ENCODE measurements around the gene CLPX.
"Not testable (repeated sequence)": the region's sequence is repeated elsewhere in the genome, so short reads cannot be mapped to it uniquely, and the experiment has no call there.

CLPX gene

DNA sequence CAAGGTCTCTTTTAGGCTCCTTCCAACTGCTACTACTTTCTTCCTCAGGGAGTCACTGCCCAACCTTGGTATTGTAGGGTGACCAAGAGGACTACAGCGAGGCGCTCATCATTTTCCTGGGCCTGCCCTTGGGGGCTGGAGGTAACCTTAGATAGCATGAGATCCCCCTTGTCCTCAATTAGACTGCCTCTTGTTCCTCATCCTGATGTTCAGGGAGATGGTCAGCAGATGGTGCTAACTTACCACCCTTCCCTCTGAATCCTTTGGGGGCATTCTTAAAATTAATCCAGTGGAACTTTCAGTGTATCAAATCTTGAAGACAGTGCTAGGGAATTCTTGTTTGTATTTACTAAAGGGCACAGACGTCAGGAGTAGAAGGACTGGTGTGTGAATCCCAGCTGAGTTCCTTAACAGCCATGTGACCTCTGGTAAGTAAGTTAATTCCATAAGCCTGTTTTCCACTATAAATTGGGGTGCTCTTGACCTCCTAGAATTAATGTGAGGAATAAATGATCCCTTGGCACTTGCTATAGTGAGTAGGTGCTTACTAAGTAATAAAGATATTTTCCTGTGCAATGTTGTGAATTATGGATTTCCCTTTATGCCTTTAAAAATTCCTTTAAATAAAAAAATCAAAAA lies 4.1 kb upstream of the CLPX start:
- Histone ChIP-seq H3K4me2 (ENCODE audit: insufficient read depth, low read length) (no peak overlapping the region), H3K9ac (ENCODE audit: low read depth, low read length) (no peak overlapping the region), H3K9me3 (ENCODE audit: insufficient read depth, low read length, severe bottlenecking) (no peaks in the 10 kb centered on the region), H4K20me1 (ENCODE audit: insufficient read depth, low read length) (no peaks in the 10 kb centered on the region), H3K4me3 (ENCODE audit: low read depth in 1 of 2, low read length in 2 of 2) (no peak overlapping the region), H3K27me3 (ENCODE audit: insufficient read depth, low read length, poor library complexity) (no peaks in the 10 kb centered on the region), H3K27ac (ENCODE audit: low read length) (no peak overlapping the region), H3K4me1 (ENCODE audit: insufficient read depth, low read length) (peaks cover 8% of the 10 kb centered on the region), H3K79me2 (ENCODE audit: insufficient read depth, low read length) (peaks cover 9% of the 10 kb centered on the region), H2AFZ (ENCODE audit: low read depth, low read length) (no peak overlapping the region), H3K36me3 (ENCODE audit: insufficient read depth, low read length) (peaks cover 3% of the 10 kb centered on the region; the same call in 1 of the 2 replicates)
- no peak for ATAC-seq (ENCODE audit: insufficient read depth, low read depth)
- TF ChIP-seq EZH2 (IDR thresholded peaks at IDR 0.05; ENCODE audit: borderline replicate concordance, low read depth, low read length, severe bottlenecking), result no peak
- peak; percentile 67 for TF ChIP-seq CTCF (IDR thresholded peaks at IDR 0.05; ENCODE audit: borderline replicate concordance, extremely low read depth, low read length, poor library complexity, severe bottlenecking)
- DNase-seq, result peak; percentile 31

- H3K4me3 ChIP-seq (ENCODE audit: low read depth in 1 of 2, low read length in 2 of 2); H4K20me1 ChIP-seq (ENCODE audit: insufficient read depth, low read length); H3K27me3 ChIP-seq (ENCODE audit: insufficient read depth, low read length, poor library complexity); H3K9ac ChIP-seq (ENCODE audit: low read depth, low read length); DNase-seq; H3K4me2 ChIP-seq (ENCODE audit: insufficient read depth, low read length); H3K9me3 ChIP-seq (ENCODE audit: insufficient read depth, low read length, severe bottlenecking); H3K27ac ChIP-seq (ENCODE audit: low read length); H3K36me3 ChIP-seq (ENCODE audit: insufficient read depth, low read length); ATAC-seq (ENCODE audit: insufficient read depth, low read depth); H2AFZ ChIP-seq (ENCODE audit: low read depth, low read length): not testable (repeated sequence)
- Histone ChIP-seq H3K79me2 (ENCODE audit: insufficient read depth, low read length) (peaks cover 16% of the 10 kb centered on the region), H3K4me1 (ENCODE audit: insufficient read depth, low read length) (peaks cover 13% of the 10 kb centered on the region)
Measured at GRCh38 chr15:65188472-65188871, 3.3 kb upstream of the CLPX start.

DNA sequence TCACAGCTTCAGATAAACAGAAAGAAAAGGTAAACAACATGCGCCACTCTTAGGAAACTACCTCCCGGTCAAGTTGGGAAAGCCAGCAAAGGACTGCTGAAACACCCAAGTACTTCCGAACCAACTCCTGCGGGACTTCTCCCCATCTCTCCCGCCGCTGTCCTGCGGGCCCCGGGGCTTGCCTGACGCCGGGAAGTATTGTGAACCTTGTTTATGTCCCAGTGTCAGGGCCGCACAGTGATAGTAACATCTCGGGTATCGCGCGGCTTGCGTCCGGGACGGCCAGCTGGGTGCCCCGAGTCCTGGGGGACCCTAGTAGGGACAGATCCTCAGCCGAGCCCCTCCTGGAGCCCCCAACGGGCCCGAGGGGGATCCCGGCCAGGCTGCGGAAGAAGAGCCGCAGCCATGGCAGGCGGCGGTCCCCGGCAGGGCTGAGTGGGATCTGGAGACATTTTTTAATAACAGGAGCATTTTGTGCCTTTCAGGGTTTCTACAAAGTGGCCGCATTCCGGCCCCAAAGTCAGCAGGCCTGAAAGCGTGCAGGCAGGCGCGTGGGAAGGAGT lies 756 bp downstream of the CLPX start:
- TF ChIP-seq CTCF (IDR thresholded peaks at IDR 0.05; ENCODE audit: borderline replicate concordance, extremely low read depth, low read length, poor library complexity, severe bottlenecking) (no peak), EZH2 (IDR thresholded peaks at IDR 0.05; ENCODE audit: borderline replicate concordance, low read depth, low read length, severe bottlenecking) (no peak)
- DNase-seq (peak; percentile 49), ATAC-seq (ENCODE audit: insufficient read depth, low read depth) (peak; percentile 39)
- Histone ChIP-seq H4K20me1 (ENCODE audit: insufficient read depth, low read length) (no peaks in the 10 kb centered on the region; the same call in 1 of the 2 replicates), H3K9me3 (ENCODE audit: insufficient read depth, low read length, severe bottlenecking) (no peaks in the 10 kb centered on the region), H3K4me3 (ENCODE audit: low read depth in 1 of 2, low read length in 2 of 2) (peak overlapping the region; percentile 99), H3K27me3 (ENCODE audit: insufficient read depth, low read length, poor library complexity) (no peaks in the 10 kb centered on the region), H3K36me3 (ENCODE audit: insufficient read depth, low read length) (peaks cover 28% of the 10 kb centered on the region), H3K4me1 (ENCODE audit: insufficient read depth, low read length) (peaks cover 33% of the 10 kb centered on the region), H2AFZ (ENCODE audit: low read depth, low read length) (peak overlapping the region; percentile 84), H3K9ac (ENCODE audit: low read depth, low read length) (peak overlapping the region; percentile 96), H3K4me2 (ENCODE audit: insufficient read depth, low read length) (peak overlapping the region; percentile 70), H3K79me2 (ENCODE audit: insufficient read depth, low read length) (peaks cover 57% of the 10 kb centered on the region), H3K27ac (ENCODE audit: low read length) (peak overlapping the region; percentile 88)

DNA sequence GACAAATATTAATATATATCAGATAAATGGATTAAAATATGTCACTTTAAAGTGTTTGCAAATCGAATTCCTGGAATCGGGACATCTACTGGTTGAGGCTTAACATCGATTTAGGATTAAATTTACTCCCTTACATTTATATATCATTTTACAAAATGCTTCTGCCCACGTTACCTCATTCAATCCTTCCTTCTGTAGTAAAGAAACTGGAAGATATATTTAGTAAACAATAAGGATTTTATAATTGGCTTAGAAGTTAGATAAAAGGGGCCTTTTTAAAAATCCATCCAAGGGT lies 1.3 kb downstream of the CLPX start:
- DNase-seq, result no peak
- TF ChIP-seq EZH2 (IDR thresholded peaks at IDR 0.05; ENCODE audit: borderline replicate concordance, low read depth, low read length, severe bottlenecking) (no peak), CTCF (IDR thresholded peaks at IDR 0.05; ENCODE audit: borderline replicate concordance, extremely low read depth, low read length, poor library complexity, severe bottlenecking) (peak; percentile 9)
- peak overlapping the region; percentile 88 for H3K27ac ChIP-seq (ENCODE audit: low read length)
- peaks cover 34% of the 10 kb centered on the region for H3K36me3 ChIP-seq (ENCODE audit: insufficient read depth, low read length)
- H3K4me1 ChIP-seq (ENCODE audit: insufficient read depth, low read length), result peaks cover 33% of the 10 kb centered on the region
- H3K4me2 ChIP-seq (ENCODE audit: insufficient read depth, low read length), result peak overlapping the region; percentile 70
- peaks cover 62% of the 10 kb centered on the region for H3K79me2 ChIP-seq (ENCODE audit: insufficient read depth, low read length)
- H3K4me3 ChIP-seq (ENCODE audit: low read depth in 1 of 2, low read length in 2 of 2), result peak overlapping the region; percentile 99
- H4K20me1 ChIP-seq (ENCODE audit: insufficient read depth, low read length), result no peaks in the 10 kb centered on the region; the same call in 1 of the 2 replicates
- H3K9me3 ChIP-seq (ENCODE audit: insufficient read depth, low read length, severe bottlenecking), result no peaks in the 10 kb centered on the region
- no peaks in the 10 kb centered on the region for H3K27me3 ChIP-seq (ENCODE audit: insufficient read depth, low read length, poor library complexity)
- H2AFZ ChIP-seq (ENCODE audit: low read depth, low read length), result no peak overlapping the region
- peak overlapping the region; percentile 96 for H3K9ac ChIP-seq (ENCODE audit: low read depth, low read length)
- no peak for ATAC-seq (ENCODE audit: insufficient read depth, low read depth)

All from DND-41 (cell line).